OCI-LY3 (cell line): Measurements from ENCODE around the gene CREBBP.
"Not testable (repeated sequence)": the region's sequence is repeated elsewhere in the genome, so short reads cannot be mapped to it uniquely, and the experiment has no call there.

ENCODE experiments used
- H2AFZ ChIP-seq: fragments of 200-600, 300-600 bp; shearing (Covaris generic); 2 replicates; pipeline ENCODE4 v1.6.0; 2014; ENCODE audit warnings: antibody characterized with exemption, low read depth, low read length
- H3K27ac ChIP-seq: fragments of 200-600, 300-600 bp; sonication (generic); 2 replicates; pipeline ENCODE4 v1.5.1; 2014; ENCODE audit warnings: mild to moderate bottlenecking, low read length, moderate library complexity, mixed read lengths
- H3K27me3 ChIP-seq: fragments of 200-600, 300-600 bp; sonication (generic); 2 replicates; pipeline ENCODE4 v1.6.1; 2014; ENCODE audit warnings: low read depth, low read length, mixed read lengths
- H3K36me3 ChIP-seq: fragments of 200-600, 300-600 bp; sonication (generic); replicated peaks from 2 replicates; pipeline ENCODE3; 2014; ENCODE audit warnings: low read depth, low read length, mixed read lengths
- H3K4me1 ChIP-seq: fragments of 300-600, 200-600 bp; sonication (generic); 2 replicates; pipeline ENCODE4 v1.6.1; 2014; ENCODE audit warnings: low read length, mixed read lengths
- H3K4me2 ChIP-seq: fragments of 200-600, 300-600 bp; sonication (generic); 2 replicates; pipeline ENCODE4 v1.6.1; 2014; ENCODE audit warnings: low read length, mixed read lengths
- H3K4me3 ChIP-seq: fragments of 300-600, 200-600 bp; sonication (generic); 2 replicates; pipeline ENCODE4 v1.5.1; 2014; ENCODE audit warnings: antibody characterized with exemption, mild to moderate bottlenecking, low read length, moderate library complexity
- H3K79me2 ChIP-seq: fragments of 300-600, 200-600 bp; shearing (Covaris generic); 2 replicates; pipeline ENCODE4 v1.6.1; 2014; ENCODE audit warnings: mild to moderate bottlenecking, low read length, mixed read lengths
- H3K9ac ChIP-seq: fragments of 300-600, 200-600 bp; shearing (Covaris generic); 2 replicates; pipeline ENCODE4 v1.6.0; 2014; ENCODE audit warnings: mild to moderate bottlenecking, low read length, moderate library complexity
- H3K9me3 ChIP-seq: fragments of 200-600, 300-600 bp; shearing (Covaris generic); 2 replicates; pipeline ENCODE4 v1.6.1; 2014; ENCODE audit warnings: low read length, mixed read lengths; ENCODE audit not compliant: insufficient read depth
- H4K20me1 ChIP-seq: fragments of 200-600, 300-600 bp; sonication (generic); 2 replicates; pipeline ENCODE4 v1.6.1; 2016; ENCODE audit warnings: low read length, mixed read lengths; ENCODE audit not compliant: insufficient read depth
- EZH2phosphoT487 ChIP-seq: fragments of 200-600 bp; shearing (Covaris generic); IDR thresholded peaks from 2 replicates; pipeline ENCODE4 v1.6.1; 2018; ENCODE audit warnings: antibody characterized with exemption, mixed run types, low read depth
- TF ChIP-seq, protein P1 (sequence below): fragments of 200-600, 300-600 bp; sonication (generic); IDR thresholded peaks from 2 replicates; pipeline ENCODE4 v1.5.1; 2014; ENCODE audit warnings: antibody characterized with exemption, low read length, low read depth

The CREBBP gene

DNA sequence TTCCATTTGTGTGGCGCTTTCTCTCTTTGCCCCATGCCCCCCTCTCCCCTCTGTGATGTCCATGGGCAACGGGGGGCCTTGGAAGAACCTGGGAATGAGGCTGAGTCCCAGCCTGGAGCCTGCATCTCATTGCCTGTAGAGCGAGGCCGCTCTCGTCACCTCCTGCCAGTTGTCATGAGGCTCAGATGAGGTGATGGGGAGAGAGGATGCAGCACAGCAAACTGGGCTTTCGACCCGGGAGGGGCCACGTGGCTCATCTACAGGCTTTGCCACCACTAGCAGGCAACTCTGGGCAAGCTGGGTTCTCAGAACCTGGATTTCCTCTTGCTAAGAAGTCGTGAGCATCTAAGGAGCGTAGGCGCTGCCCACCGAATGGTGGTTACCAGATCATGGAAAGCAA, 31.9 kb upstream of the CREBBP start:
- H4K20me1 ChIP-seq, result no peaks in the 10 kb centered on the region
- H3K27ac ChIP-seq, result no peak overlapping the region
- TF ChIP-seq, protein P1, sequence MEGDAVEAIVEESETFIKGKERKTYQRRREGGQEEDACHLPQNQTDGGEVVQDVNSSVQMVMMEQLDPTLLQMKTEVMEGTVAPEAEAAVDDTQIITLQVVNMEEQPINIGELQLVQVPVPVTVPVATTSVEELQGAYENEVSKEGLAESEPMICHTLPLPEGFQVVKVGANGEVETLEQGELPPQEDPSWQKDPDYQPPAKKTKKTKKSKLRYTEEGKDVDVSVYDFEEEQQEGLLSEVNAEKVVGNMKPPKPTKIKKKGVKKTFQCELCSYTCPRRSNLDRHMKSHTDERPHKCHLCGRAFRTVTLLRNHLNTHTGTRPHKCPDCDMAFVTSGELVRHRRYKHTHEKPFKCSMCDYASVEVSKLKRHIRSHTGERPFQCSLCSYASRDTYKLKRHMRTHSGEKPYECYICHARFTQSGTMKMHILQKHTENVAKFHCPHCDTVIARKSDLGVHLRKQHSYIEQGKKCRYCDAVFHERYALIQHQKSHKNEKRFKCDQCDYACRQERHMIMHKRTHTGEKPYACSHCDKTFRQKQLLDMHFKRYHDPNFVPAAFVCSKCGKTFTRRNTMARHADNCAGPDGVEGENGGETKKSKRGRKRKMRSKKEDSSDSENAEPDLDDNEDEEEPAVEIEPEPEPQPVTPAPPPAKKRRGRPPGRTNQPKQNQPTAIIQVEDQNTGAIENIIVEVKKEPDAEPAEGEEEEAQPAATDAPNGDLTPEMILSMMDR, result no peak
- no peak for TF ChIP-seq EZH2phosphoT487
- H3K27me3 ChIP-seq, result no peaks in the 10 kb centered on the region
- no peaks in the 10 kb centered on the region for H3K36me3 ChIP-seq
- no peaks in the 10 kb centered on the region for H3K79me2 ChIP-seq
- H2AFZ ChIP-seq, result no peak overlapping the region
- H3K4me2 ChIP-seq, result no peak overlapping the region
- no peaks in the 10 kb centered on the region for H3K9me3 ChIP-seq
- no peaks in the 10 kb centered on the region for H3K4me1 ChIP-seq
- H3K4me3 ChIP-seq, result no peak overlapping the region
- no peak overlapping the region for H3K9ac ChIP-seq

DNA sequence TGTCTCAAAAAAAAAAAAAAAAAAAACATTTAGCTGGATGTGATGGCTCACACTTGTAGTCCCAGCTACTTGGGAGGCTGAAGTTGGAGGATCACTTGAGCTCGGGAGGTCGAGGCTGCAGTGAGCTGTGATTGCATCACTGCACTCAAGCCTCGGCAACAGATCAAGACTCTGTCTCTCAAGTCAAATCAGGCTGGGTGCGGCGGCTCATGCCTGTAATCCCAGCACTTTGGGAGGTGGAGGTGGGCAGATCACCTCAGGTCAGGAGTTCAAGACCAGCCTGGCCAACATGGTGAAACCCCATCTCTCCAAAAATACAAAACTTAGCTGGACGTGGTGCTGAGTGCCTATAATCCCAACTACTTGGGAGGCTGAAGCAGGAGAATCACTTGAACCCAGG, 31.2 kb upstream of the CREBBP start:
- not testable (repeated sequence) for H2AFZ ChIP-seq, H3K4me1 ChIP-seq, H3K4me2 ChIP-seq, H4K20me1 ChIP-seq, H3K4me3 ChIP-seq, H3K27ac ChIP-seq, H3K9ac ChIP-seq, H3K36me3 ChIP-seq, H3K9me3 ChIP-seq, H3K79me2 ChIP-seq, H3K27me3 ChIP-seq

DNA sequence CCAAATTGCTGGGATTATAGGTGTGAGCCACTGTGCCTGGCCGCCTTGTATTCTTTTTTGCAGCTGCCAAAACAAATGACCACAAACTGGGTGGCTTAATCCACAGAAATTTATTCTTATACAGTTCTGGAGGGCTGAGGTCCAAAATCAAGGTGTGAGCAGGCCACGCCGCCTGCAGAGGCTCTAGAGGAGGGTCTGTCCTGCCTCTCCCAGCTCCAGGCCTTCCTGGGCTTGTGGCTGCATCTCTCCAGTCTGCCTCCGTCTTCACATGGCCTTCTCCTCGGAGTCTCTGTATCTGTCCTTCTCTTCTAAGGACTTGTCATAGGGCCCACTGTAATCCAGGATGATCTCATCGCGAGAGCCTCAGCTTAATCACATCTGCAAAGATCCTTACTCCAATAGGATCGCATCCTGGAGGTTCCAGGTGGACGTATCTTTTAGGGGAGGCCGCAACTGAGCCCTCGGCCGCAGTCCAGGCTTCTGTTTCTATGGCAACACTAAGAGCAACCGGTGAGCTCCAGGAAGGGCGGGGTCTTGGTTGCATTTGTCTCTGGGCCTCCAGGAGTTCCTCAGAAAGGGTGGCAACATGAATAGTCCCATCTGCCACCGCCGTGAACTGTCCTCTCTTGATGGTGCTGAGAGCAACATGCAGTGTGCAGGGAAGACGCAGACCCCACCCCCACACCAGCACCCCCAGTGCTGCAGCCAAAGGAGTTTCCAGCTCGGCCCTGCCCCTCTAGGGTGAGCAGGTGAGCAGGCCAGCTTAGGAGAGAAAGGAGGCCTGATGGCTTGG, 29.5 kb upstream of the CREBBP start:
- H3K27me3 ChIP-seq, result no peaks in the 10 kb centered on the region
- H4K20me1 ChIP-seq, result no peaks in the 10 kb centered on the region
- H3K36me3 ChIP-seq, result no peaks in the 10 kb centered on the region
- H3K27ac ChIP-seq, result no peak overlapping the region
- no peaks in the 10 kb centered on the region for H3K79me2 ChIP-seq
- no peak overlapping the region for H3K4me3 ChIP-seq
- no peaks in the 10 kb centered on the region for H3K9me3 ChIP-seq
- H3K4me2 ChIP-seq, result no peak overlapping the region
- H3K4me1 ChIP-seq, result no peaks in the 10 kb centered on the region
- no peak for TF ChIP-seq EZH2phosphoT487
- TF ChIP-seq, protein P1, result no peak
- H3K9ac ChIP-seq, result no peak overlapping the region
- H2AFZ ChIP-seq, result no peak overlapping the region

DNA sequence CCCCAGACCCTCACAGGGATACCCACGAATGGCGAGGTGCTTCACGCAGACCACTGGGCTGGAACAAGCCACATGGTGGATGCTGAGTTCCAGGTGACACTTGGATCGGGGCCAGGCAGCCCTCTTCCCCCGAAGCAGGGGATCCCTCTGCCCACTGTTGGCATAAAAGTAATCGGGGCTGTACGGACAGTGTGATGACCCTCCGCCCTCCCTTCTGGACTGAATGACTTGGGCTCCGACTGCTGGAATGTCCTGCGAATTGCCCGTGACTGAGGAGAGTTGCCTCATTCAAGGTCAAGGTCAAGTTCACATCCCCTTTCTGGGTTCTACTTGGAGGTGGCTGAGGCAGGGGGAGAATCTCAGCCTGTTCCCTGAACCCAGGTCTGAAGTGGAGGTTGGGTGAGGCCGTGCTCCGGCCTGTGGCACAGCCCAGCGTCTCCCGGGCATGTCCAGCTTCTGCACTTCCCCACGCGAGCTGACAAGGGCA, 28.5 kb upstream of the CREBBP start:
- Histone ChIP-seq H2AFZ (no peak overlapping the region), H3K27me3 (no peaks in the 10 kb centered on the region), H3K4me3 (no peak overlapping the region), H3K4me2 (no peak overlapping the region), H3K9me3 (no peaks in the 10 kb centered on the region), H3K9ac (no peak overlapping the region), H3K27ac (no peak overlapping the region), H3K36me3 (no peaks in the 10 kb centered on the region), H3K79me2 (no peaks in the 10 kb centered on the region), H4K20me1 (no peaks in the 10 kb centered on the region), H3K4me1 (no peaks in the 10 kb centered on the region)
- TF ChIP-seq EZH2phosphoT487, result no peak
- TF ChIP-seq, protein P1, result no peak
